Suprapubic skin (tissue), 4 donors: ENCODE measurements around the gene RPE65.

Source experiments
- CTCF ChIP-seq, 2 donors: fragments of 200-600 bp in 1 of 2; fragments of 450-650 bp in 1 of 2; sonication (generic) in 1 of 2; IDR thresholded peaks; one replicate each; pipeline ENCODE4 v1.5.1; 2016 to 2019; ENCODE audit warnings: antibody characterized with exemption in 2 of 2, mild to moderate bottlenecking in 1 of 2, moderate library complexity in 1 of 2
- POLR2A ChIP-seq, 2 donors: fragments of 450-650 bp; IDR thresholded peaks; one replicate each; pipeline ENCODE4 v1.6.1; 2017; ENCODE audit warnings: antibody characterized with exemption in 2 of 2, mild to moderate bottlenecking in 2 of 2, moderate library complexity in 2 of 2
- POLR2AphosphoS5 ChIP-seq, 3 donors: sonication (generic); formaldehyde crosslinking; IDR thresholded peaks; one replicate each; pipeline ENCODE4 v1.6.1; 2017; ENCODE audit warnings: antibody characterized with exemption in 3 of 3

- TF ChIP-seq CTCF (IDR thresholded peaks at IDR 0.05) (no peak), POLR2AphosphoS5 (IDR thresholded peaks at IDR 0.05) (no peak), POLR2A (IDR thresholded peaks at IDR 0.05) (no peak)
Measured at GRCh38 chr1:68445709-68446108, 4.0 kb downstream of the RPE65 start.
